DND-41 (cell line): ENCODE measurements around the gene PPP2R2D.

Source experiments
- EZH2 ChIP-seq: IDR thresholded peaks from 3 replicates; pipeline ENCODE4 v1.6.1; 2012; ENCODE audit warnings: borderline replicate concordance, low read depth, mild to moderate bottlenecking, moderate library complexity, low read length, inconsistent platforms; ENCODE audit not compliant: severe bottlenecking
- TF ChIP-seq, protein P1 (sequence below): IDR thresholded peaks from 2 replicates; pipeline ENCODE4 v1.5.1; 2012; ENCODE audit warnings: borderline replicate concordance, low read length, moderate library complexity, mild to moderate bottlenecking; ENCODE audit not compliant: poor library complexity, severe bottlenecking; ENCODE audit errors: extremely low read depth

DNA sequence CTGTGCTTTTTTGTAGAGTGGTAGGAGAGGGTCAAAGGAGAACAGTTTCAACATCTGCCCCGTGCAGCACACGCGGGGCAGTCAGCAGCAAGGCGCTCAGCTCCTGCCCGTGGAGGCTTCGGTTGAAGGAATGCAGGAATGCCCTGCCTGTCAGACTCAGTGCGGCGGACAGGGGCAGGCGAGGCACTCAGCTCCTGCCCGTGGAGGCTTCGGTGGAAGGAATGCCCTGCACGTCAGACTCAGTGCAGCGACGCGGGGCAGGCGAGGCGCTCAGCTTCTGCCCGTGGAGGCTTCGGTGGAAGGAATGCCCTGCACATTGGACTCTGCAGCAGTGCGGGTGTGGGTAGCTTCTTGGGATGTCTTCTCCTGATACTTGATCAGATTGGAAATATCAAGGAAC lies 37.0 kb downstream of the PPP2R2D start:
- TF ChIP-seq, protein P1, sequence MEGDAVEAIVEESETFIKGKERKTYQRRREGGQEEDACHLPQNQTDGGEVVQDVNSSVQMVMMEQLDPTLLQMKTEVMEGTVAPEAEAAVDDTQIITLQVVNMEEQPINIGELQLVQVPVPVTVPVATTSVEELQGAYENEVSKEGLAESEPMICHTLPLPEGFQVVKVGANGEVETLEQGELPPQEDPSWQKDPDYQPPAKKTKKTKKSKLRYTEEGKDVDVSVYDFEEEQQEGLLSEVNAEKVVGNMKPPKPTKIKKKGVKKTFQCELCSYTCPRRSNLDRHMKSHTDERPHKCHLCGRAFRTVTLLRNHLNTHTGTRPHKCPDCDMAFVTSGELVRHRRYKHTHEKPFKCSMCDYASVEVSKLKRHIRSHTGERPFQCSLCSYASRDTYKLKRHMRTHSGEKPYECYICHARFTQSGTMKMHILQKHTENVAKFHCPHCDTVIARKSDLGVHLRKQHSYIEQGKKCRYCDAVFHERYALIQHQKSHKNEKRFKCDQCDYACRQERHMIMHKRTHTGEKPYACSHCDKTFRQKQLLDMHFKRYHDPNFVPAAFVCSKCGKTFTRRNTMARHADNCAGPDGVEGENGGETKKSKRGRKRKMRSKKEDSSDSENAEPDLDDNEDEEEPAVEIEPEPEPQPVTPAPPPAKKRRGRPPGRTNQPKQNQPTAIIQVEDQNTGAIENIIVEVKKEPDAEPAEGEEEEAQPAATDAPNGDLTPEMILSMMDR, result no peak
- TF ChIP-seq EZH2, result no peak
